ENCODE measurements around the gene GPR107. TPM values are rescaled to one million over a fixed set of nuclear protein-coding genes. Genes with fewer than 3 reads are reported as not detected.

GPR107 gene
- total and polyA plus RNA-seq, 12 donors, result 8.9 to 45.9 (median 30.8) TPM

GRCh38 chr9:130172858-130173665 lies 119.4 kb downstream of the GPR107 start:
- intact Hi-C loops (cut with DNase I), result no loop called here
- DNase-seq, result peak in 5 of 7 donors; percentile 62 to 74 (median 68)
- TF ChIP-seq CTCF (IDR thresholded peaks at IDR 0.05) (peak in 1 of 6 experiments; percentile 14), POLR2A (IDR thresholded peaks at IDR 0.05) (peak in 1 of 2 donors; percentile 25)
- Histone ChIP-seq H3K4me1 (replicated peaks in 1 of 2) (peaks cover 8 to 22% of the 10 kb centered on the region in 2 donors), H3K27ac (peak overlapping the region in 4 of 5 donors; percentile 33 to 80 (median 76)), H3K9me3 (replicated peaks in 1 of 3) (no peaks in the 10 kb centered on the region), H3K27me3 (no peaks in the 10 kb centered on the region), H3K36me3 (replicated peaks in 1 of 2) (no peaks in the 10 kb centered on the region), H3K4me3 (peak overlapping the region in 3 of 4 donors; percentile 56 to 80 (median 56))
- WGBS, 4 donors, result 1 to 4% (median 2%) methylated on average over 9 to 57 of the region's 57 CpGs; no CpG with 5 or more reads in 1 of the 4 donors

- H3K4me1 ChIP-seq (replicated peaks in 1 of 2), result peaks cover 8 to 26% of the 10 kb centered on the region in 2 donors
- no peaks in the 10 kb centered on the region for H3K36me3 ChIP-seq (replicated peaks in 1 of 2)
- WGBS, 4 donors, result 59 to 63% (median 61%) methylated on average over 5 to 9 of the region's 9 CpGs
Observed at GRCh38 chr9:130173666-130173983, 119.9 kb downstream of the GPR107 start.

GRCh38 chr9:130174025-130174424 lies 120.3 kb downstream of the GPR107 start:
- H3K4me1 ChIP-seq (replicated peaks in 1 of 2), result peaks cover 8 to 26% of the 10 kb centered on the region in 2 donors
- WGBS, 4 donors, result 92 to 94% (median 93%) methylated on average over 3 to 9 of the region's 9 CpGs; no CpG with 5 or more reads in 1 of the 4 donors
- intact Hi-C loops (cut with DNase I), result no loop called here
- peak overlapping the region in 1 of 4 donors; percentile 80 for H3K4me3 ChIP-seq
- no peaks in the 10 kb centered on the region for H3K27me3 ChIP-seq
- no peak for DNase-seq
- H3K27ac ChIP-seq, result peak overlapping the region in 2 of 5 donors; percentile 79 to 80
- H3K9me3 ChIP-seq (replicated peaks in 1 of 3), result no peaks in the 10 kb centered on the region
- no peaks in the 10 kb centered on the region for H3K36me3 ChIP-seq (replicated peaks in 1 of 2)
- TF ChIP-seq POLR2A (IDR thresholded peaks at IDR 0.05) (no peak), CTCF (IDR thresholded peaks at IDR 0.05) (no peak)

More at GRCh38 chr9:130173666-130173983, 119.9 kb downstream of the GPR107 start:
- intact Hi-C loops (cut with DNase I), result no loop called here
- DNase-seq, result peak in 1 of 7 donors; percentile 57
- Histone ChIP-seq H3K27ac (peak overlapping the region in 3 of 5 donors; percentile 74 to 80 (median 79)), H3K27me3 (no peaks in the 10 kb centered on the region), H3K4me3 (peak overlapping the region in 1 of 4 donors; percentile 80), H3K9me3 (replicated peaks in 1 of 3) (no peaks in the 10 kb centered on the region)
- no peak for TF ChIP-seq CTCF (IDR thresholded peaks at IDR 0.05)
- no peak for TF ChIP-seq POLR2A (IDR thresholded peaks at IDR 0.05)

GRCh38 chr9:130174920-130175321 lies 121.2 kb downstream of the GPR107 start:
- Histone ChIP-seq H3K9me3 (replicated peaks in 1 of 3) (no peaks in the 10 kb centered on the region), H3K27ac (peak overlapping the region in 2 of 5 donors; percentile 3 to 49), H3K36me3 (replicated peaks in 1 of 2) (no peaks in the 10 kb centered on the region), H3K4me3 (no peak overlapping the region), H3K4me1 (replicated peaks in 1 of 2) (peaks cover 12 to 29% of the 10 kb centered on the region in 2 donors), H3K27me3 (no peaks in the 10 kb centered on the region)
- DNase-seq, result peak in 1 of 7 donors; percentile 65
- TF ChIP-seq POLR2A (IDR thresholded peaks at IDR 0.05) (no peak), CTCF (IDR thresholded peaks at IDR 0.05) (no peak)
- intact Hi-C loops (cut with DNase I), result no loop called here
- WGBS, 4 donors, result 62 to 84% (median 79%) methylated on average over 5 to 8 of the region's 8 CpGs
